ENCODE data around the gene C1QTNF3. TPM values are rescaled to one million over a fixed set of nuclear protein-coding genes. Genes with fewer than 3 reads are reported as not detected.

C1QTNF3 gene
- total RNA-seq, 1 experiment from 2014 or later: 2.1 TPM

- ATAC-seq (no peak), DNase-seq (ENCODE audit: low spot score) (no peak)
- no peak overlapping the region for H3K4me3 Mint-ChIP-seq
- H3K27me3 Mint-ChIP-seq (ENCODE audit: low read depth): no peaks in the 10 kb centered on the region
- ChIA-PET POLR2A (no interaction called here), CTCF (no interaction called here)
- TF ChIP-seq RORB (CRISPR knock-in tag; IDR thresholded peaks at IDR 0.05) (no peak), ZNF232 (CRISPR knock-in tag; IDR thresholded peaks at IDR 0.05) (no peak), E2F5 (CRISPR knock-in tag; IDR thresholded peaks at IDR 0.05) (no peak), FOXJ3 (CRISPR knock-in tag; IDR thresholded peaks at IDR 0.05; ENCODE audit: borderline replicate concordance) (no peak), USF2 (CRISPR knock-in tag; IDR thresholded peaks at IDR 0.05) (no peak), ATF1 (CRISPR knock-in tag; IDR thresholded peaks at IDR 0.05) (no peak), ZNF219 (CRISPR knock-in tag; IDR thresholded peaks at IDR 0.05; ENCODE audit: borderline replicate concordance) (no peak), NR3C1 (CRISPR knock-in tag; conservative IDR thresholded peaks at IDR 0.05; ENCODE audit: low read depth) (no peak), EMX1 (CRISPR knock-in tag; IDR thresholded peaks at IDR 0.05) (no peak)
- H3K36me3 Mint-ChIP-seq: no peaks in the 10 kb centered on the region
- H3K4me1 Mint-ChIP-seq: peaks cover 63% of the 10 kb centered on the region
- peaks cover 3% of the 10 kb centered on the region; the same call in 1 of the 2 replicates for H3K9me3 Mint-ChIP-seq
- no peak overlapping the region for H3K27ac Mint-ChIP-seq
These were observed 67.2 kb downstream of the C1QTNF3 start for GRCh38 chr5:33975852-33976251.

GRCh38 chr5:33973271-33973670, 69.7 kb downstream of the C1QTNF3 start:
- CTCF ChIA-PET: no interaction called here

GRCh38 chr5:33969572-33970452, 73.2 kb downstream of the C1QTNF3 start:
- Mint-ChIP-seq H3K9me3 (no peaks in the 10 kb centered on the region), H3K27me3 (ENCODE audit: low read depth) (no peaks in the 10 kb centered on the region), H3K4me3 (no peak overlapping the region), H3K27ac (no peak overlapping the region), H3K4me1 (peaks cover 17% of the 10 kb centered on the region), H3K36me3 (no peaks in the 10 kb centered on the region)
- peak; percentile 92 for ATAC-seq
- ChIA-PET POLR2A (interaction anchor here (0.5 kb wide), 1 partner anchor 147 kb away, joined by 3 read pairs; no protein-coding TSS in a partner anchor), CTCF (interaction anchor here (0.5 to 2.7 kb wide), 35 partner anchors 9 to 535 kb away, joined by 3 to 40 read pairs (median 5); partner anchors contain the start of genes ADAMTS12 and RXFP3)
- TF ChIP-seq PREB (CRISPR knock-in tag; IDR thresholded peaks at IDR 0.05; ENCODE audit: borderline replicate concordance): no peak
- no peak for TF ChIP-seq NR3C1 (CRISPR knock-in tag; conservative IDR thresholded peaks at IDR 0.05; ENCODE audit: low read depth)
- no peak for TF ChIP-seq ZNF423 (CRISPR knock-in tag; IDR thresholded peaks at IDR 0.05)
- no peak for TF ChIP-seq ZNF281 (CRISPR knock-in tag; IDR thresholded peaks at IDR 0.05)
- TF ChIP-seq ZNF121 (CRISPR knock-in tag; IDR thresholded peaks at IDR 0.05): no peak
- DNase-seq (ENCODE audit: low spot score): peak; percentile 16

More at GRCh38 chr5:33973271-33973670, 69.7 kb downstream of the C1QTNF3 start:
- POLR2A ChIA-PET: no interaction called here
- Mint-ChIP-seq H3K36me3 (no peaks in the 10 kb centered on the region), H3K27me3 (ENCODE audit: low read depth) (no peaks in the 10 kb centered on the region), H3K9me3 (no peaks in the 10 kb centered on the region), H3K4me1 (peaks cover 50% of the 10 kb centered on the region), H3K27ac (no peak overlapping the region), H3K4me3 (no peak overlapping the region)
- ATAC-seq: no peak
- DNase-seq (ENCODE audit: low spot score): no peak
- TF ChIP-seq STAT6 (CRISPR knock-in tag; conservative IDR thresholded peaks at IDR 0.05; ENCODE audit: low read depth): no peak
- no peak for TF ChIP-seq ZNF121 (CRISPR knock-in tag; IDR thresholded peaks at IDR 0.05)
- no peak for TF ChIP-seq ETV6 (CRISPR knock-in tag; IDR thresholded peaks at IDR 0.05)
- TF ChIP-seq FOXK1 (CRISPR knock-in tag; IDR thresholded peaks at IDR 0.05): no peak
- no peak for TF ChIP-seq ZNF232 (CRISPR knock-in tag; IDR thresholded peaks at IDR 0.05)
- TF ChIP-seq JAZF1 (CRISPR knock-in tag; IDR thresholded peaks at IDR 0.05): no peak
- no peak for TF ChIP-seq SOX15 (CRISPR knock-in tag; IDR thresholded peaks at IDR 0.05)

All from WTC11 (cell line).